Dermis blood vessel endothelial cell (primary cell): Measurements from ENCODE around the gene JMJD6. TPM values are rescaled to one million over a fixed set of nuclear protein-coding genes. Genes with fewer than 3 reads are reported as not detected.
"Not testable (repeated sequence)": the region's sequence is repeated elsewhere in the genome, so short reads cannot be mapped to it uniquely, and the experiment has no call there.

Source experiments
- DNase-seq: peaks from one replicate; pipeline ENCODE4 v3.0.0; 2010
- total RNA-seq: library from RNA; depleted of rRNA; stranded (reverse); fragments of >200 nt; gene quantifications from 2 replicates; pipeline ENCODE4 v1.2.3, GENCODE V29; 2014

Gene JMJD6
- total RNA-seq, 1 donor from 2014 or later: 23.1 TPM

GRCh38 chr17:76736349-76737081 is 10.1 kb upstream of the JMJD6 start:
- peak; percentile 75 for DNase-seq

- DNase-seq: no peak
These were observed 9.4 kb upstream of the JMJD6 start for GRCh38 chr17:76735586-76736348.

GRCh38 chr17:76735006-76735405 is 8.6 kb upstream of the JMJD6 start:
- peak; percentile 48 for DNase-seq

- peak; percentile 74 for DNase-seq
These were observed 7.9 kb upstream of the JMJD6 start for GRCh38 chr17:76734080-76734840.

- DNase-seq: no peak
These were observed 7.2 kb upstream of the JMJD6 start for GRCh38 chr17:76733618-76733957.

GRCh38 chr17:76732734-76733617 is 6.6 kb upstream of the JMJD6 start:
- DNase-seq: no peak

- DNase-seq: not testable (repeated sequence)
These were observed 5.7 kb upstream of the JMJD6 start for GRCh38 chr17:76731800-76732733.

GRCh38 chr17:76727745-76728456 is 1.5 kb upstream of the JMJD6 start:
- DNase-seq: peak; percentile 24

GRCh38 chr17:76726776-76727718 is 641 bp upstream of the JMJD6 start, which contains the start of gene METTL23:
METTL23 (plus strand) TSS chr17:76726839; CDS start chr17:76729711, 2,872 bp downstream.
- peak; percentile 89 for DNase-seq

- peak; percentile 56 for DNase-seq
These were observed 701 bp downstream of the JMJD6 start for GRCh38 chr17:76725580-76726230.

GRCh38 chr17:76723812-76724211 is 2.6 kb downstream of the JMJD6 start:
- no peak for DNase-seq

- not testable (repeated sequence) for DNase-seq
These were observed 3.4 kb downstream of the JMJD6 start for GRCh38 chr17:76722977-76723376.

- no peak for DNase-seq
These were observed 4.1 kb downstream of the JMJD6 start for GRCh38 chr17:76722279-76722678.

GRCh38 chr17:76721463-76721862 is 4.9 kb downstream of the JMJD6 start:
- no peak for DNase-seq

- DNase-seq: no peak
These were observed 5.5 kb downstream of the JMJD6 start for GRCh38 chr17:76720941-76721340.

GRCh38 chr17:76720211-76720610 is 6.2 kb downstream of the JMJD6 start:
- DNase-seq: no peak

- no peak for DNase-seq
These were observed 7.9 kb downstream of the JMJD6 start for GRCh38 chr17:76718516-76718915.

- DNase-seq: no peak
These were observed 9.6 kb downstream of the JMJD6 start for GRCh38 chr17:76716839-76717215.
